Right lobe of liver (tissue), 6 donors: ENCODE results near the gene HOTAIR. TPM values are rescaled to one million over a fixed set of nuclear protein-coding genes. Genes with fewer than 3 reads are reported as not detected.

ENCODE experiments used
- ATAC-seq, 4 donors: fragments of 200-7000 bp; cut with Tn5 transposase; one replicate each; pipeline ENCODE4 v1.9.1; 2020; ENCODE audit warnings: mild to moderate bottlenecking in 4 of 4, moderate library complexity in 4 of 4
- DNase-seq, 3 donors: peaks; one replicate each; pipeline ENCODE4 v3.0.0-alpha.2; 2020
- H3K27ac ChIP-seq, 3 donors: fragments of 200-600 bp; one replicate each; pipeline ENCODE4 v1.8.0; 2022
- H3K27me3 ChIP-seq, 2 donors: fragments of 200-600 bp; one replicate each; pipeline ENCODE4 v1.8.0; 2022
- H3K36me3 ChIP-seq, 4 donors: fragments of 200-600 bp; sonication (generic) in 1 of 4; one replicate each; pipeline versions ENCODE4 v1.5.1 to v1.8.0; 2017 to 2022; ENCODE audit warnings: control low read depth in 1 of 4
- H3K4me1 ChIP-seq, 4 donors: fragments of 200-600 bp; sonication (generic) in 1 of 4; one replicate each; pipeline versions ENCODE4 v1.5.1 to v1.8.0; 2017 to 2022; ENCODE audit warnings: control low read depth in 1 of 4
- H3K4me3 ChIP-seq, 3 donors: fragments of 200-600 bp; one replicate each; pipeline ENCODE4 v1.8.0; 2022
- H3K9me3 ChIP-seq, 4 donors: fragments of 200-600 bp; sonication (generic) in 1 of 4; one replicate each; pipeline versions ENCODE4 v1.5.1 to v1.8.0; 2017 to 2022; ENCODE audit warnings: control low read depth in 1 of 4
- CTCF ChIP-seq, 4 donors: fragments of 200-600 bp in 3 of 4; fragments of 450-650 bp in 1 of 4; IDR thresholded peaks; one replicate each; pipeline versions ENCODE4 v1.5.1 to v1.8.0; 2016 to 2022; ENCODE audit warnings: antibody characterized with exemption in 4 of 4, mild to moderate bottlenecking in 2 of 4
- POLR2A ChIP-seq: fragments of 450-650 bp; IDR thresholded peaks from one replicate; pipeline ENCODE4 v1.6.1; 2017; ENCODE audit warnings: antibody characterized with exemption, mild to moderate bottlenecking
- WGBS: methylation state at CpG from one replicate; pipeline ENCODE4 v1.1.6; 2018; ENCODE audit warnings: low coverage, low lambda C conversion rate; ENCODE audit not compliant: insufficient coverage; ENCODE audit errors: missing lambda C conversion rate; 5-methylcytosine and 5-hydroxymethylcytosine counted together
- intact Hi-C, 2 donors: fragments of 100-400 bp; cut with DNase I; formaldehyde crosslinking; loops; one replicate each; pipeline versions ENCODE4 v1.11.2 to v1.14.1; 2022
- total RNA-seq, 6 experiments: library from RNA; depleted of rRNA in 2 of 6; stranded (reverse); fragments of >200 nt in 2 of 6; fragmentation: NEBNext Ultra II Directional in 3 of 6; extraction: Animal tissue kit (Norgen Biotek cat#: 25700) in 3 of 6; gene quantifications; one replicate each; pipeline versions ENCODE4 v1.1.0 to v1.2.4, GENCODE V29; 2016 to 2023
- donor health status: DM: no; HTN: yes; CAD: no.
- donor health status: DM: no; HTN: no; CAD: no.
- donor health status: DM: no; HTN: no; CAD: no.
- donor health status: DM: no; HTN: yes; CAD: no.
- donor health status: DM: no; HTN: yes; CAD: no.

HOTAIR gene
- total RNA-seq, 6 experiments from 2014 or later: not detected

GRCh38 chr12:53938326-53939140 lies 36.2 kb downstream of the HOTAIR start, which contains the start of gene HOXC13:
Gene HOXC13, plus strand, starts transcription at chr12:53938831. Its CDS starts 76 bp downstream, at chr12:53938907.
- Histone ChIP-seq H3K4me3 (no peak within 1 kb of the TSS), H3K27me3 (peaks cover 11 to 49% of the 10 kb centered on the region in 2 donors), H3K4me1 (no peaks in the 10 kb centered on the region), H3K27ac (no peak within 1 kb of the TSS), H3K9me3 (no peaks in the 10 kb centered on the region), H3K36me3 (no peaks in the 10 kb centered on the region)
- DNase-seq (no peak), ATAC-seq (peak in 2 of 4 donors; percentile 25 to 47)
- intact Hi-C loops: no loop called here
- WGBS: 4% methylated on average over 29 of the region's 56 CpGs
- no peak for TF ChIP-seq POLR2A
- no peak for TF ChIP-seq CTCF (IDR thresholded peaks at IDR 0.05)

GRCh38 chr12:53937596-53938325 lies 37.0 kb downstream of the HOTAIR start:
- 13% methylated on average over 23 of the region's 23 CpGs for WGBS
- Histone ChIP-seq H3K4me1 (no peaks in the 10 kb centered on the region), H3K27me3 (peaks cover 11 to 46% of the 10 kb centered on the region in 2 donors), H3K27ac (no peak overlapping the region), H3K9me3 (no peaks in the 10 kb centered on the region), H3K4me3 (no peak overlapping the region), H3K36me3 (no peaks in the 10 kb centered on the region)
- ATAC-seq: no peak
- DNase-seq: no peak
- intact Hi-C loops: no loop called here
- TF ChIP-seq CTCF (IDR thresholded peaks at IDR 0.05): no peak
- no peak for TF ChIP-seq POLR2A

- intact Hi-C loops: no loop called here
- H3K4me3 ChIP-seq: no peak overlapping the region
- no peak for TF ChIP-seq POLR2A
- TF ChIP-seq CTCF (IDR thresholded peaks at IDR 0.05): no peak
Observed at GRCh38 chr12:53937099-53937498, 37.7 kb downstream of the HOTAIR start.

GRCh38 chr12:53935383-53936341 lies 39.1 kb downstream of the HOTAIR start:
- 5% methylated on average over 38 of the region's 49 CpGs for WGBS
- DNase-seq (no peak), ATAC-seq (no peak)
- Histone ChIP-seq H3K4me1 (no peaks in the 10 kb centered on the region), H3K27ac (no peak overlapping the region), H3K9me3 (no peaks in the 10 kb centered on the region), H3K4me3 (no peak overlapping the region), H3K27me3 (peaks cover 7 to 45% of the 10 kb centered on the region in 2 donors), H3K36me3 (no peaks in the 10 kb centered on the region)
- intact Hi-C loops: no loop called here
- no peak for TF ChIP-seq CTCF (IDR thresholded peaks at IDR 0.05)
- TF ChIP-seq POLR2A: no peak

More at GRCh38 chr12:53937099-53937498, 37.7 kb downstream of the HOTAIR start:
- Histone ChIP-seq H3K36me3 (no peaks in the 10 kb centered on the region), H3K27me3 (peaks cover 11 to 45% of the 10 kb centered on the region in 2 donors), H3K9me3 (no peaks in the 10 kb centered on the region), H3K27ac (no peak overlapping the region), H3K4me1 (no peaks in the 10 kb centered on the region)
- ATAC-seq (no peak), DNase-seq (no peak)
- 13% methylated on average over 12 of the region's 12 CpGs for WGBS
